Measurements from ENCODE around the gene NPTXR.

Gene NPTXR

GRCh38 chr22:38843657-38844314 lies at the start of gene NPTXR:
TSS of gene NPTXR (minus strand) at chr22:38844028.
- H3K27me3 Mint-ChIP-seq: peaks cover 59% of the 10 kb centered on the region
- peak in 1 of 2 donors; percentile 49 for DNase-seq
- H3K27ac Mint-ChIP-seq: peak within 1 kb of the TSS in 1 of 2 donors; percentile 87
- peaks cover 32% of the 10 kb centered on the region for H3K4me1 Mint-ChIP-seq
- no peaks in the 10 kb centered on the region for H3K9me3 Mint-ChIP-seq
- peak; percentile 64 for ATAC-seq
- peak within 1 kb of the TSS; percentile 78 to 88 for H3K4me3 Mint-ChIP-seq

DNA sequence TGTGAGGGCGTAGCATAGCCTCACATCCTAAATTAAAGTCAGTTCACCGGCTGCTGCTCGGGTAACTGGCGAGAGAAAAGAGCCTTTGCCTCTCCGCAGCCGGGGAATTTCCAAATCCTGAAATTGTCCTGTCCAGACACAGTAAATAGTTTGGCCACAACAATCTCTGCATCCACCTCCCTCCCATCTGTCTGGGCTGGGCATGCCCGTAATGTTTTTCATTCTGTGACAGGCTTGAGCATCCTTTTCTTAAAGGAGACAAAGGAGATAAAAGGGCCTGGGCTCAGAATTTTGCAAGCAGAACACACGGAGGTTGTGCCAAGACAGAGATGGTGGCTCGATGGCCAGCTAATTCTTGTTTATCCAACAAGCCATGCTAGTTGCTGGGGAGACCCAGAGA lies 47.4 kb upstream of the NPTXR start:
- no peak overlapping the region for H3K27ac Mint-ChIP-seq
- no peak for DNase-seq
- H3K27me3 Mint-ChIP-seq: peaks cover 40% of the 10 kb centered on the region
- H3K9me3 Mint-ChIP-seq: no peaks in the 10 kb centered on the region
- H3K4me1 Mint-ChIP-seq: no peaks in the 10 kb centered on the region
- no peak for ATAC-seq
- H3K4me3 Mint-ChIP-seq: no peak overlapping the region

GRCh38 chr22:38890377-38890776 lies 46.5 kb upstream of the NPTXR start:
- peaks cover 35% of the 10 kb centered on the region for H3K27me3 Mint-ChIP-seq
- no peak overlapping the region for H3K27ac Mint-ChIP-seq
- no peaks in the 10 kb centered on the region for H3K9me3 Mint-ChIP-seq
- H3K4me1 Mint-ChIP-seq: no peaks in the 10 kb centered on the region
- H3K4me3 Mint-ChIP-seq: no peak overlapping the region
- DNase-seq: no peak
- no peak for ATAC-seq

DNA sequence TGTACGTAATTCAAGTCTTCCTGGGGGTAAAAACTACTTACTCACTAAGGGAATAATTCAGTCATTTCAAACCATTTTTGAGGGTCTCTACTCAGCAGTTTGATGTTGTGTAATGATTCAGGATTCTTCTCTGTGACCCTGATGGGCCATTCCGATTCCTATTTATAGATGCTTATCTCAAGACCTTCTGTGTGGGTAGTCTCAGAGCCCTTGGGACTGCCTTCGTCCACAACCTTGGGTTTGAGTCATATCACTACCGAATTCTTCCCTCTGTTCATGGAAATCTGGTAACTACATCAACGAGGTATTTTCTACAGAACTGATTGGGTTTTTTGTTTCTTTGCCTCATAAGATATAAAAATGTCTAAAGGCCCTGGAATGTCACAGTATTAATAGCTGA lies 42.5 kb upstream of the NPTXR start:
- Mint-ChIP-seq H3K27ac (no peak overlapping the region), H3K4me1 (peaks cover 29% of the 10 kb centered on the region), H3K9me3 (no peaks in the 10 kb centered on the region), H3K27me3 (peaks cover 9% of the 10 kb centered on the region), H3K4me3 (no peak overlapping the region)
- no peak for DNase-seq
- no peak for ATAC-seq

DNA sequence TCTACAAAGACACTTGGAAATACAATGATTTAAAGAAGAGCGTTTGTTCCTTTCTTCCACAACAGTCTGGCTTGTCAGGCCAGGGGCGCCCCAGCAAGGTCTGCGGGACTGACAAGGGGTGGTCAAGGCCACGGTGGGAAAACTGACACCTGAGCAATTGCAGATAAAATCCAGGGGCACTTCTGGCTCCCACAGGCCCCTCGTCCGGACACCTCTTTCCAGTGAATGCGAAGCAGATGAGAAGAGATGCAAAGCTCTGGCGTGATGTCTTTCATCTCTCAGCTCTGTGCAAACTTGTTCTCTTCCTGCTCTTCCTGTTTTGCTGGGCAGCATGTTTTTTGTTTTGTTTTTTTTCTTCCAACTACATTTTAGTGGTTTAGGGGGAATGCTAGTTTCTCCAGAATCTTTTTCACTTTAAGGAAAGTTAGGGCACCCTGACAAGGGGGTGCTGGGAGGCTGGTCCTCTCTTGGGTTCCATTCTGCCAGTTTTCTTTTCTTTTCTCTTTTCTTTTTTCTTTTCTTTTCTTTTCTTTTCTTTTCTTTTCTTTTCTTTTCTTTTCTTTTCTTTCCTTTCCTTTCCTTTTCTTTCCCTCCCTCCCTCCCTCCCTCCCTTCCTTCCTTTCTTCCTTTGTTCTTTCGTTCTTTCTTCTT lies 39.3 kb upstream of the NPTXR start:
- Mint-ChIP-seq H3K27me3 (peaks cover 20% of the 10 kb centered on the region), H3K4me1 (peaks cover 32% of the 10 kb centered on the region), H3K27ac (peak overlapping the region; percentile 16 to 77), H3K4me3 (no peak overlapping the region), H3K9me3 (no peaks in the 10 kb centered on the region)
- ATAC-seq (no peak), DNase-seq (no peak)

DNA sequence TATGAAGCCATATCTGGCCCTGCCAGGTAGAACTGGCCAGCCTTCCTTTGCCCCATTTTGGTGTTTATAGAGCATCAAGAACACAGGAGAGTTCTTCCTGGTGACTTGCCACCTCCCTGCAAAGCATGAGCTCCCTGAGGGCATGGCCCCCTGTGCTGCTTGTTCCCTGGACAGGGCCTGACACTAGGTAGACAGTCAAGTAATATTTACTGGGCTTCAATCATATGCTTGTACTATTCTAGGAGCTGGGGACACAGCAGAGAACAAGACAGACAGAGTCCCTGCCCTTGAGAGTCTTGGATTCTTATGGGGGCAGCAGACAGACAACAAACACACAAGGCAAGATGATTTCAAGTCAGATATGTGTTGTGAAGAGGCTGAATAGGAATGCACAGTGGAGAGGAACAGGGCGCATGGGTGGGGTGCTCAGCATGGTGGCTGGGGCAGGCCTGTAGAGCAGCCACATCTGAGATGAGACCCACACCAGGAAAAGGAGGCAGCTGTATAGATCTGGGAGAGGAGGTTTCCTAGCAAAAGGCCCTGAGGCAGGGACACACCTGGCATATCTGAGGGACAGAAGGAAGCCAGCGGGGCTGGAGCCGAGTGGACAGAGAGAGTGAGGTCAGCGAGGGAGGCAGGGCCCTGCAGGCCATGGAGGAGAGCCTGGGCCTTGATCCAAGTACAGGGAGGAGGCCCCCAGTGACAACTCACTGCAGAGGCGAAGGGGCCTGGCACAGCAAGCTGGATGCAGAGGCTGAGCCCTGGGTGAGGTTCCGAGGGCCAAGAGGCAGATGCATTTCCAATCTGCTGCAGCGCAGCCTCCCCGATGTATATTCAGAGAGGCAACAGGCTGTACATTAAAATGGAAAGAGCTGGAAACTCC lies 38.4 kb upstream of the NPTXR start:
- Mint-ChIP-seq H3K9me3 (no peaks in the 10 kb centered on the region), H3K4me3 (no peak overlapping the region), H3K27ac (peak overlapping the region; percentile 16 to 77), H3K27me3 (peaks cover 22% of the 10 kb centered on the region), H3K4me1 (peaks cover 32% of the 10 kb centered on the region)
- ATAC-seq (no peak), DNase-seq (no peak)

- peaks cover 22% of the 10 kb centered on the region for H3K27me3 Mint-ChIP-seq
- ATAC-seq (no peak), DNase-seq (no peak)
- no peak overlapping the region for H3K4me3 Mint-ChIP-seq
- peaks cover 32% of the 10 kb centered on the region for H3K4me1 Mint-ChIP-seq
- no peaks in the 10 kb centered on the region for H3K9me3 Mint-ChIP-seq
- no peak overlapping the region for H3K27ac Mint-ChIP-seq
Observed at GRCh38 chr22:38881464-38881871, 37.6 kb upstream of the NPTXR start.

GRCh38 chr22:38879961-38880360 lies 36.1 kb upstream of the NPTXR start:
- Mint-ChIP-seq H3K27ac (no peak overlapping the region), H3K27me3 (peaks cover 22% of the 10 kb centered on the region), H3K9me3 (no peaks in the 10 kb centered on the region), H3K4me1 (peaks cover 36% of the 10 kb centered on the region), H3K4me3 (no peak overlapping the region)
- DNase-seq: no peak
- no peak for ATAC-seq

GRCh38 chr22:38879108-38879729 lies 35.4 kb upstream of the NPTXR start:
- Mint-ChIP-seq H3K4me1 (peaks cover 43% of the 10 kb centered on the region), H3K27me3 (peaks cover 22% of the 10 kb centered on the region)
- DNase-seq: no peak

DNA sequence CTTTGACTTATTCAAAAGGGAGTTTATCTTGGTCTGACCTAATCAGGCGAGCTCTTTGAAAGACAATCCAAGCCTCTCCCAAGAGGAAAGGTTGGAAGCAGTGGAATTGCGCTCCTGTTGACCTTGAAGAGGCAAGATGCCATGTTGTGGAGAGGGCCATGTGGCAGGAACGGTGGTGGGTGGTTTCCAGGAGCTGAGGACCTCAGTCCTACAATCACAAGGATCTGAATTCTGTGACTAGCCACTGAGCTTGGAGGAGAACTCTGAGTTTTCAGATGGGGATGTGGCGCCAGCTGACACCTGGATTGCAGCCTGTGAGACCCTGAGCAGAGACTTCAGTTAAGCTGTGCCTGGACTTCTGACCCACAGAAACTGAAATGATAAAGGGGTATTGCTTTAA lies 34.2 kb upstream of the NPTXR start:
- H3K4me3 Mint-ChIP-seq: no peak overlapping the region
- H3K4me1 Mint-ChIP-seq: peaks cover 43% of the 10 kb centered on the region
- no peak for ATAC-seq

More at GRCh38 chr22:38879108-38879729, 35.4 kb upstream of the NPTXR start:
- Mint-ChIP-seq H3K4me3 (no peak overlapping the region), H3K27ac (no peak overlapping the region), H3K9me3 (no peaks in the 10 kb centered on the region)
- ATAC-seq: no peak

GRCh38 chr22:38874529-38875222 lies 30.8 kb upstream of the NPTXR start:
- Mint-ChIP-seq H3K9me3 (no peaks in the 10 kb centered on the region), H3K27ac (peak overlapping the region in 1 of 2 donors; percentile 49), H3K4me3 (peak overlapping the region; percentile 1 to 4), H3K4me1 (peaks cover 47% of the 10 kb centered on the region), H3K27me3 (peaks cover 17% of the 10 kb centered on the region)
- DNase-seq: no peak
- no peak for ATAC-seq

More for the DNA sequence above, 34.2 kb upstream of the NPTXR start:
- peaks cover 22% of the 10 kb centered on the region for H3K27me3 Mint-ChIP-seq
- H3K27ac Mint-ChIP-seq: no peak overlapping the region
- no peak for DNase-seq
- H3K9me3 Mint-ChIP-seq: no peaks in the 10 kb centered on the region

DNA sequence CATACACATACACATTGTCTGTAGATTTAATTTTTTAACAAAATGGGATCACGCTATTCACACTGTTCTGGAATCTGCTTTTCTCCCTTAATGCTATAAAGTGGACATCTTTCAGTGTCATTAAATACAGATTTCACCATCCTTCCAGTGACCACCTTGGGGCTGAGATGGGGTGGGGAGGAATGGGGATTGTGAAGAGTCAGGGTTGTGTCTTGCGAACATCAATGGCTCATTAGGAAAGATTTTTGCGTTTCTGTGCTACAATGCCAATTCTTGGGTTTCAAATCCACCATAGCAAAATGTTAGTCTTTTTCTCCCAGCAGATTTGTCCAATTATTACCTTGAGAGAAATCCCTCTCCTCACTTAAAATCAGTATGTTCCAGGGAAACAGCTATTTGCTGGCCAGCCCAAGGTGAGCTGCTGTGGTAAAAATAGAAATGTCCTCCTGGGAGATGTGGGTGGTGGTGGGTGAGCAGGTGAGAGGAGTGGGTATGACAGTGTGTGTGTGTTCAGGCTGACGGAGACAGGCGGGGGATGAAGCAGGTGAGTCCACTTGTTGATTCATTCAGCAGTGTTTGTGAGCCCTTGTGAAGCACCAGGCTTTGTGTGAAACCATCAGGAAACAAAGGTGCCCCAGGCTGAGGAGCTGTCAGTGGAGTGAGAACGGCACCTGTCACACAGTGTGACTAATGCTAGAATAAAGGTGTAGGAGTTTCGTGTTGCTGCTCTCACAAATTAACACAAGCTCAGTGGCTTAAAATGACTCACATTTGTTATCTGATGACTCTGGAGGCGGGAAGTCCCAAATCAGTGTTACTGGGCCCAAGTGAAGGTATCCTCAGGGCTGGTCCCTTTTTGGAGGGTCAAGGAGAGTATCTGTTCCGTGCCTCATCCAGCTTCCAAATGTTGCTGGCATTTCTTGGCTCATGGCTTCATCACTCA lies 29.9 kb upstream of the NPTXR start:
- Mint-ChIP-seq H3K9me3 (no peaks in the 10 kb centered on the region), H3K27ac (no peak overlapping the region), H3K4me1 (peaks cover 57% of the 10 kb centered on the region), H3K27me3 (peaks cover 12% of the 10 kb centered on the region), H3K4me3 (peak overlapping the region; percentile 91 to 95)
- peak; percentile 69 to 83 for DNase-seq
- peak; percentile 82 for ATAC-seq

DNA sequence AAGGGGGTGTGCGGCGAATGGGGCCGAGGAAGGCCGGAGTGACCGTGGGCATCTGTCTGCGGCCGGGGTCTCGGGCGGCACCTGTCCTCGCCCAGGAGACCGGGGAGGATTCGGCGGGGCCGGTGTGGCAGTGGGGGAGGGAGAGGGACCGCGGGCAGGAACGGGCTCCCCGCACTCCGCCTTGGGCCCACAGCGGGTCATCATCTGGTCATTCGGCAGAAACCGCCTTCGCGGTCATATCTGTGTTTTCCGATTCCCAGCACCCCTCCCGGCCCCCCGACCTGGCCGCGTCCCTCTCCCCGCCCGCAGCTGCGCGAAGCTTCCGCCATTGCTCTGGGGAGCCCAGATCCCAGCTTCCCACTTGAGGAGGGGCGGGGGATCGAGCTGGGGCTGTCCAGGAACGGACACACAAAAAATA lies 29.0 kb upstream of the NPTXR start:
- no peak for ATAC-seq
- DNase-seq: no peak

More for the DNA sequence above, 29.0 kb upstream of the NPTXR start:
- Mint-ChIP-seq H3K9me3 (no peaks in the 10 kb centered on the region), H3K4me3 (peak overlapping the region; percentile 91 to 95), H3K4me1 (peaks cover 66% of the 10 kb centered on the region), H3K27ac (peak overlapping the region; percentile 83 to 95), H3K27me3 (peaks cover 3% of the 10 kb centered on the region)

Data from stimulated activated naive CD8-positive, alpha-beta T cell treated with anti-CD3 and anti-CD28 coated beads, Interleukin-15, amount 100 ng/mL, for 72 hours (primary cell).